Fibroblast of villous mesenchyme (primary cell): ENCODE data around the gene RSRC1. TPM values are rescaled to one million over a fixed set of nuclear protein-coding genes. Genes with fewer than 3 reads are reported as not detected.

Experiments used
- DNase-seq: peaks from one replicate; pipeline ENCODE4 v3.0.0-alpha.2; 2010; ENCODE audit warnings: low read depth
- H3K4me3 ChIP-seq: 2 replicates; pipeline ENCODE4 v1.5.1; 2011; ENCODE audit warnings: low read depth, mild to moderate bottlenecking, low read length
- total RNA-seq: library from RNA; depleted of rRNA; stranded (reverse); fragments of >200 nt; gene quantifications from 2 replicates; pipeline ENCODE4 v1.2.3, GENCODE V29; 2012
- TF ChIP-seq, protein P1 (sequence below): IDR thresholded peaks from 2 replicates; pipeline ENCODE4 v1.5.1; 2012; ENCODE audit warnings: low read depth, mild to moderate bottlenecking, low read length; ENCODE audit not compliant: insufficient read depth

Gene RSRC1
- total RNA-seq, 1 donor = 43.6 TPM

- H3K4me3 ChIP-seq = no peak overlapping the region
- peak; percentile 54 for DNase-seq
- TF ChIP-seq, protein P1, sequence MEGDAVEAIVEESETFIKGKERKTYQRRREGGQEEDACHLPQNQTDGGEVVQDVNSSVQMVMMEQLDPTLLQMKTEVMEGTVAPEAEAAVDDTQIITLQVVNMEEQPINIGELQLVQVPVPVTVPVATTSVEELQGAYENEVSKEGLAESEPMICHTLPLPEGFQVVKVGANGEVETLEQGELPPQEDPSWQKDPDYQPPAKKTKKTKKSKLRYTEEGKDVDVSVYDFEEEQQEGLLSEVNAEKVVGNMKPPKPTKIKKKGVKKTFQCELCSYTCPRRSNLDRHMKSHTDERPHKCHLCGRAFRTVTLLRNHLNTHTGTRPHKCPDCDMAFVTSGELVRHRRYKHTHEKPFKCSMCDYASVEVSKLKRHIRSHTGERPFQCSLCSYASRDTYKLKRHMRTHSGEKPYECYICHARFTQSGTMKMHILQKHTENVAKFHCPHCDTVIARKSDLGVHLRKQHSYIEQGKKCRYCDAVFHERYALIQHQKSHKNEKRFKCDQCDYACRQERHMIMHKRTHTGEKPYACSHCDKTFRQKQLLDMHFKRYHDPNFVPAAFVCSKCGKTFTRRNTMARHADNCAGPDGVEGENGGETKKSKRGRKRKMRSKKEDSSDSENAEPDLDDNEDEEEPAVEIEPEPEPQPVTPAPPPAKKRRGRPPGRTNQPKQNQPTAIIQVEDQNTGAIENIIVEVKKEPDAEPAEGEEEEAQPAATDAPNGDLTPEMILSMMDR = no peak
Measured at GRCh38 chr3:158160958-158161357, 51.1 kb downstream of the RSRC1 start.

GRCh38 chr3:158165141-158165655 lies 55.3 kb downstream of the RSRC1 start:
- no peak for DNase-seq
- no peak overlapping the region for H3K4me3 ChIP-seq
- TF ChIP-seq, protein P1 = no peak

DNA sequence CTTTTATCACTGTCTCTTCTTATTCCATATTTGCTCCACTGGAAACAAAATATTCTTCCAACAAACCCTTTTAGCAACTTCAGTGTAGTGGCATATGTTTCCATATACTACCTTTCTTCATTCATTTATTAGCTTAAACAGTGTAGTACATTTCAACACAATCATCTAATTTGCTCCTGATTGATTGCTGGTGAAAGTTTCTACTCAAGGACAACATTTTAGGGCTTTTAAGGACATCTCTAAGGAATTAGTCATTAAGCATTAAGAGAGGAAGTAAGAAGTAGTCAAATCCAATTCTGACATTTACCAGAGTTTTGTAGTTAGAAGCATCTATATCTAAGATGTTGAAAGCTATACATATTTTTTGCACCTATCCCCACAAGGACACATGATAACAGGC lies 55.8 kb downstream of the RSRC1 start:
- TF ChIP-seq, protein P1 = no peak
- H3K4me3 ChIP-seq = no peak overlapping the region
- DNase-seq = peak; percentile 9

- H3K4me3 ChIP-seq = no peak overlapping the region
- no peak for DNase-seq
- TF ChIP-seq, protein P1 = no peak
Measured at GRCh38 chr3:158166223-158166622, 56.3 kb downstream of the RSRC1 start.

GRCh38 chr3:158167737-158168557 lies 58.1 kb downstream of the RSRC1 start:
- TF ChIP-seq, protein P1 = no peak
- H3K4me3 ChIP-seq = no peak overlapping the region
- DNase-seq = peak; percentile 96

- DNase-seq = peak; percentile 35
- H3K4me3 ChIP-seq = no peak overlapping the region
- TF ChIP-seq, protein P1 = no peak
Measured at GRCh38 chr3:158169091-158169491, 59.2 kb downstream of the RSRC1 start.
